HepG2 (cell line): ENCODE results near the gene DUSP2. TPM values are rescaled to one million over a fixed set of nuclear protein-coding genes. Genes with fewer than 3 reads are reported as not detected.
"Not testable (repeated sequence)": the region's sequence is repeated elsewhere in the genome, so short reads cannot be mapped to it uniquely, and the experiment has no call there.

ENCODE experiments used
- ATAC-seq: fragments of 200-7000 bp; cut with Tn5 transposase; 3 replicates; pipeline ENCODE4 v1.9.1; 2020; ENCODE audit warnings: mild to moderate bottlenecking, moderate library complexity
- BruUV-seq: library from RNA; stranded (reverse); fragments of 400-500 nt; replicated peaks from 2 replicates; lab custom pipeline; 2021; lab: Mats Ljungman, UMichigan
- CTCF ChIA-PET: fragments of 300-600 bp; formaldehyde crosslinking; extraction: SDS; loops from one replicate; lab custom pipeline; 2021; ENCODE audit warnings: low total read pairs, inconsistent platforms, low intra/inter-chr PET ratio; lab: Yijun Ruan, JAX
- POLR2A ChIA-PET: fragments of 350-600 bp; sonication (Branson Sonifier 250); formaldehyde crosslinking; loops from one replicate; lab custom pipeline; 2020; ENCODE audit warnings: antibody characterized with exemption, inconsistent platforms; lab: Yijun Ruan, JAX
- DNase-seq: peaks from one replicate; pipeline ENCODE4 v3.0.0-alpha.2; 2015; ENCODE audit warnings: low spot score
- FAIRE-seq: peaks from 3 replicates; lab custom pipeline; 2011; peaks lifted over from hg19 to GRCh38; lab: Jason Lieb, UNC
- H2AFZ ChIP-seq: one replicate; pipeline ENCODE4 v1.6.1; 2011; ENCODE audit warnings: low read length, inconsistent platforms
- H3K27ac ChIP-seq: fragments of 300-600 bp; 3 replicates; pipeline ENCODE4 v1.8.0; 2011; ENCODE audit warnings: mixed run types, mild to moderate bottlenecking, mixed read lengths, low read length, inconsistent platforms; ENCODE audit not compliant: insufficient read depth; ENCODE audit errors: extremely low read length
- H3K27me3 ChIP-seq, 2 experiments: fragments of 200-600 bp in 1 of 2; 2 replicates in 1 of 2; 3 replicates in 1 of 2; pipeline versions ENCODE4 v1.6.0 to v1.8.0; 2011; ENCODE audit warnings: low read length in 2 of 2, mild to moderate bottlenecking in 2 of 2, moderate library complexity in 2 of 2, inconsistent platforms in 1 of 2; ENCODE audit not compliant: insufficient read depth in 2 of 2, control insufficient read depth in 1 of 2
- H3K36me3 ChIP-seq, 2 experiments: fragments of 200-600 bp in 1 of 2; replicated peaks in 1 of 2; 2 replicates in 1 of 2; 3 replicates in 1 of 2; pipeline versions ENCODE4 v1.5.1 to v1.8.0; 2011; ENCODE audit warnings: low read length in 2 of 2, inconsistent platforms in 1 of 2; ENCODE audit not compliant: insufficient read depth in 2 of 2, control insufficient read depth in 1 of 2
- H3K4me1 ChIP-seq: 2 replicates; pipeline ENCODE4 v1.5.1; 2012; ENCODE audit warnings: low read length, inconsistent platforms; ENCODE audit not compliant: insufficient read depth
- H3K4me2 ChIP-seq: 2 replicates; pipeline ENCODE4 v1.6.0; 2011; ENCODE audit warnings: low read depth, low read length, inconsistent platforms
- H3K4me3 ChIP-seq, 3 experiments: fragments of 200-600 bp in 1 of 3; sonication (generic), shearing (Covaris generic) in 1 of 3; replicated peaks in 1 of 3; 2 replicates each; pipeline ENCODE4 v1.5.1; 2011 to 2016; ENCODE audit warnings: low read length in 3 of 3, inconsistent platforms in 2 of 3, low read depth in 2 of 3, mild to moderate bottlenecking in 2 of 3, control low read depth in 1 of 3, mixed read lengths in 1 of 3; ENCODE audit not compliant: insufficient read depth in 1 of 3
- H3K79me2 ChIP-seq: one replicate; pipeline ENCODE4 v1.6.1; 2011; ENCODE audit warnings: low read length, inconsistent platforms; ENCODE audit not compliant: insufficient read depth
- H3K9ac ChIP-seq: 2 replicates; pipeline ENCODE4 v1.6.0; 2011; ENCODE audit warnings: mild to moderate bottlenecking, low read depth, low read length, inconsistent platforms; ENCODE audit not compliant: insufficient read depth
- H3K9me3 ChIP-seq: 2 replicates; pipeline ENCODE4 v1.5.1; 2012; ENCODE audit warnings: mild to moderate bottlenecking, low read length
- H4K20me1 ChIP-seq: 2 replicates; pipeline ENCODE4 v1.6.0; 2011; ENCODE audit warnings: inconsistent platforms, mild to moderate bottlenecking, low read length, moderate library complexity; ENCODE audit not compliant: insufficient read depth
- BRCA1 ChIP-seq: sonication (generic); formaldehyde crosslinking; IDR thresholded peaks from 2 replicates; pipeline ENCODE4 v1.4.0; 2020; ENCODE audit warnings: missing genetic modification reagents
- CBFB ChIP-seq: sonication (generic); formaldehyde crosslinking; IDR thresholded peaks from 2 replicates; pipeline ENCODE4 v1.4.0; 2020; ENCODE audit warnings: missing genetic modification reagents
- MEIS2 ChIP-seq: sonication (generic); formaldehyde crosslinking; IDR thresholded peaks from 2 replicates; pipeline ENCODE4 v1.9.0; 2021; ENCODE audit warnings: mild to moderate bottlenecking, missing genetic modification reagents
- MTF1 ChIP-seq: sonication (generic); formaldehyde crosslinking; IDR thresholded peaks from 2 replicates; pipeline ENCODE4 v1.5.0; 2020; ENCODE audit warnings: missing genetic modification reagents
- NRL ChIP-seq: sonication (generic); formaldehyde crosslinking; IDR thresholded peaks from 2 replicates; pipeline ENCODE4 v1.5.0; 2020; ENCODE audit warnings: missing genetic modification reagents, mild to moderate bottlenecking, moderate library complexity, borderline replicate concordance
- TSC22D2 ChIP-seq: sonication (generic); formaldehyde crosslinking; IDR thresholded peaks from 2 replicates; pipeline ENCODE4 v1.5.1; 2020; ENCODE audit warnings: missing genetic modification reagents, mild to moderate bottlenecking, borderline replicate concordance
- ZBTB14 ChIP-seq: sonication (generic); formaldehyde crosslinking; IDR thresholded peaks from 2 replicates; pipeline ENCODE4 v1.4.0; 2020; ENCODE audit warnings: missing genetic modification reagents
- ZNF644 ChIP-seq: IDR thresholded peaks from 2 replicates; pipeline ENCODE4 v1.6.1; 2016; ENCODE audit warnings: low read depth
- WGBS: methylation state at CpG from one replicate; pipeline ENCODE4 v1.1.6; 2017; ENCODE audit warnings: low lambda C conversion rate; 5-methylcytosine and 5-hydroxymethylcytosine counted together
- in situ Hi-C: cut with HindIII; loops from 2 replicates; pipeline ENCODE4 v1.10.0; 2017; ENCODE audit warnings: low pct_unique_long_range_greater_than_20kb; ENCODE audit not compliant: extremely low pct_ligation_motif_present
- intact Hi-C: fragments of 100-400 bp; cut with micrococcal nuclease; formaldehyde crosslinking; loops from one replicate; pipeline ENCODE4 v1.10.0; 2022; ENCODE audit not compliant: unreplicated experiment
- polyA plus RNA-seq, 8 experiments: library from polyadenylated mRNA; depleted of rRNA in 3 of 8; stranded (reverse) in 7 of 8; unstranded in 1 of 8; fragments of >200 nt; fragmentation: Illumina TruSeq in 4 of 8; extraction: Trizol in 4 of 8; gene quantifications; 2 replicates each; pipeline versions ENCODE4 v1.2.1 to v1.2.3, GENCODE V29; 2011 to 2016; ENCODE audit warnings: low read depth in 4 of 8, missing spikeins in 1 of 8, mixed read lengths in 1 of 8; ENCODE audit not compliant: insufficient read depth in 1 of 8
- total RNA-seq, 5 experiments: library from RNA; depleted of rRNA; stranded (reverse); fragments of >200 nt; fragmentation: Illumina TruSeq; extraction: Trizol; gene quantifications; 2 replicates each; pipeline ENCODE4 v1.2.3, GENCODE V29; 2016; ENCODE audit warnings: low read depth in 1 of 5

Gene DUSP2
- total and polyA plus RNA-seq, 2 of the 13 experiments (the other 11 are each of a cell fraction or from before 2014, with no cell fraction given), result not detected

DNA sequence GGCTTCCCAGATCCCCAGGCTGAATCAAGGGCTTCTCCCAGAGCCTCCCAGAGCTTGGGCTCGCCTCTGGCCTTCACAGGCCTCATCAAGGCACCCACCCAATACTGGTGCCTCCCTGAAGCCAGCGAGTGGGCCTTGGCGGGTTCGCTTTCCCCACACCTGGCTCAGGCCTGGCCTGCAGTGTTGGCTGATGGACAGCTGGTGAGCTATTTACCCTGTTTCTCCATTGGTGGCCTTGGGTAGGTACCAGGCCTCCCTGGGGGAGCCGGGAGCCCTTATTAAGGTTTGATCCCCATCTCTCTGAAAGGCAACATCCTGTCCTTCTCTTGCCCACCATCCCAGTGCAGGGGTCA is 18.2 kb upstream of the DUSP2 start:
- CTCF ChIA-PET, result no interaction called here
- DNase-seq, result no peak
- no TSS peak for BruUV-seq
- Histone ChIP-seq H3K27me3 (peaks cover 3 to 34% of the 10 kb centered on the region in 2 experiments), H3K79me2 (no peaks in the 10 kb centered on the region), H3K4me3 (no peak overlapping the region), H3K27ac (no peak overlapping the region), H3K9ac (no peak overlapping the region), H3K9me3 (no peaks in the 10 kb centered on the region), H3K4me2 (no peak overlapping the region), H2AFZ (no peak overlapping the region), H4K20me1 (no peaks in the 10 kb centered on the region), H3K4me1 (peaks cover 25% of the 10 kb centered on the region), H3K36me3 (no peaks in the 10 kb centered on the region)
- FAIRE-seq, result no peak
- ATAC-seq, result peak; percentile 21; the same call in 2 of the 3 replicates
- TF ChIP-seq ZNF644 (CRISPR knock-in tag) (no peak), BRCA1 (CRISPR knock-in tag) (no peak), MEIS2 (no peak), NRL (CRISPR knock-in tag) (no peak), MTF1 (CRISPR knock-in tag) (no peak), ZBTB14 (CRISPR knock-in tag) (no peak)
- 41% methylated on average over 5 of the region's 5 CpGs for WGBS
- POLR2A ChIA-PET, result no interaction called here
- in situ Hi-C loops, result no loop called here
- intact Hi-C loops, result no loop called here

DNA sequence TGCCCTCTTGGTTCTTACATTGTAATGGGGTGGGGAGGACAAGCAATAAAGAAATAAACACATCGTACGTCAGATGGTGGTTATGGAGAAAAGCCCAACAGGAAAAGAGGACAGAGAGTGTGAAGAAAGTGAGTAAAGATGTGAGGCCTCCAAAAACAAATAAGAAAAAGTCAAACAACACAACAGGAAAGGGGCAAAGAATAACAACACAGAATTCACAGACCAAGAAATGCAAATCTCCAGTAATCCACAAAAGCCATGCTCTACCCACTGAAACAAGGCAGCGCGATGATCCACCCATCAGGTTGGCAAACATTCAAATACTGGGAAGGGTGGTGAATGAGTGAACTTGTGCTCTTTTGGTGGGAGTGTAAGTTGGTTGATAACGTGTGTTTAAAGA is 16.7 kb upstream of the DUSP2 start:
- ChIA-PET CTCF (no interaction called here), POLR2A (no interaction called here)
- Histone ChIP-seq H3K27me3 (peaks cover 10 to 44% of the 10 kb centered on the region in 2 experiments), H3K9ac (no peak overlapping the region), H3K4me2 (no peak overlapping the region), H3K36me3 (no peaks in the 10 kb centered on the region), H2AFZ (no peak overlapping the region), H3K9me3 (no peaks in the 10 kb centered on the region), H3K79me2 (no peaks in the 10 kb centered on the region), H3K27ac (no peak overlapping the region), H3K4me1 (peaks cover 25% of the 10 kb centered on the region), H3K4me3 (no peak overlapping the region), H4K20me1 (no peaks in the 10 kb centered on the region)
- in situ Hi-C loops (no loop called here), intact Hi-C loops (no loop called here)
- no peak for DNase-seq
- no peak for FAIRE-seq
- no peak for ATAC-seq
- 24% methylated on average over 5 of the region's 5 CpGs for WGBS
- TF ChIP-seq TSC22D2, result no peak
- no peak for TF ChIP-seq CBFB (CRISPR knock-in tag)
- BruUV-seq, result no TSS peak

GRCh38 chr2:96160366-96160765 is 15.1 kb upstream of the DUSP2 start:
- H4K20me1 ChIP-seq, POLR2A ChIA-PET, intact Hi-C loops, H3K27ac ChIP-seq, CTCF ChIA-PET, H3K36me3 ChIP-seq, H3K4me3 ChIP-seq, H3K9ac ChIP-seq, ATAC-seq, H3K4me2 ChIP-seq, DNase-seq, FAIRE-seq, H3K79me2 ChIP-seq, H3K9me3 ChIP-seq, in situ Hi-C loops, BruUV-seq, H2AFZ ChIP-seq: not testable (repeated sequence)
- WGBS, result 45% methylated on average over 5 of the region's 5 CpGs
- H3K27me3 ChIP-seq, result peaks cover 13 to 57% of the 10 kb centered on the region in 2 experiments
- H3K4me1 ChIP-seq, result peaks cover 25% of the 10 kb centered on the region
